Colonic mucosa (tissue), 4 donors: ENCODE results near the gene GMPPA. TPM values are rescaled to one million over a fixed set of nuclear protein-coding genes. Genes with fewer than 3 reads are reported as not detected.
A peak's percentile ranks its signal among the peaks of the same experiment; 100 is the strongest.

Source experiments
- DNase-seq: peaks from one replicate; pipeline ENCODE4 v3.0.0-alpha.2; 2020
- H3K27ac ChIP-seq: fragments of 200-600 bp; one replicate; pipeline ENCODE4 v1.8.0; 2021
- H3K27me3 ChIP-seq: fragments of 200-600 bp; one replicate; pipeline ENCODE4 v1.8.0; 2021
- H3K36me3 ChIP-seq: fragments of 200-600 bp; one replicate; pipeline ENCODE4 v1.8.0; 2021
- H3K4me1 ChIP-seq: fragments of 200-600 bp; one replicate; pipeline ENCODE4 v1.8.0; 2021; ENCODE audit warnings: mild to moderate bottlenecking
- H3K4me3 ChIP-seq: fragments of 200-600 bp; one replicate; pipeline ENCODE4 v1.8.0; 2021
- H3K9ac ChIP-seq, 2 donors: one replicate each; pipeline ENCODE4 v1.7.0; 2013; ENCODE audit warnings: control low read depth in 2 of 2, low read depth in 2 of 2, low read length in 2 of 2
- H3K9me3 ChIP-seq: fragments of 200-600 bp; one replicate; pipeline ENCODE4 v1.8.0; 2021
- CTCF ChIP-seq: fragments of 200-600 bp; IDR thresholded peaks from one replicate; pipeline ENCODE4 v1.8.0; 2022; ENCODE audit warnings: antibody characterized with exemption, mild to moderate bottlenecking
- intact Hi-C: fragments of 100-400 bp; cut with DNase I; formaldehyde crosslinking; loops from one replicate; pipeline ENCODE4 v1.14.1; 2022
- total RNA-seq, 2 donors: library from RNA; stranded (reverse); fragmentation: NEBNext Ultra II Directional in 1 of 2; extraction: Animal tissue kit (Norgen Biotek cat#: 25700) in 1 of 2; gene quantifications; one replicate each; pipeline ENCODE4 v1.2.1, GENCODE V29; 2021
- donor health status: healthy.
- donor health status: DM: no; HTN: no; CAD: no.
- donor health status: DM: no; HTN: no; CAD: no.

The GMPPA gene
- total RNA-seq, 2 donors from 2014 or later, result 49.7 to 86.1 TPM

GRCh38 chr2:219475278-219475677 is 23.4 kb upstream of the GMPPA start:
- H3K27me3 ChIP-seq, result no peaks in the 10 kb centered on the region
- DNase-seq, result no peak
- no peaks in the 10 kb centered on the region for H3K9me3 ChIP-seq
- H3K9ac ChIP-seq, result no peak overlapping the region
- no peak for TF ChIP-seq CTCF
- H3K4me3 ChIP-seq, result no peak overlapping the region
- no peak overlapping the region for H3K27ac ChIP-seq
- H3K36me3 ChIP-seq, result no peaks in the 10 kb centered on the region
- no peaks in the 10 kb centered on the region for H3K4me1 ChIP-seq
- intact Hi-C loops, result loop anchor here (5.0 kb wide), 1 partner anchor 73 kb away; no protein-coding TSS in a partner anchor

- no peaks in the 10 kb centered on the region for H3K27me3 ChIP-seq
- no peaks in the 10 kb centered on the region for H3K4me1 ChIP-seq
- H3K9me3 ChIP-seq, result no peaks in the 10 kb centered on the region
- no peak overlapping the region for H3K4me3 ChIP-seq
- TF ChIP-seq CTCF, result peak; percentile 76
- no peak overlapping the region for H3K9ac ChIP-seq
- intact Hi-C loops, result loop anchor here (2.0 to 5.0 kb wide), 2 partner anchors 53 to 74 kb away; no protein-coding TSS in a partner anchor
- DNase-seq, result peak; percentile 77
- H3K36me3 ChIP-seq, result no peaks in the 10 kb centered on the region
- no peak overlapping the region for H3K27ac ChIP-seq
Measured at GRCh38 chr2:219475697-219476651, 22.7 kb upstream of the GMPPA start.

GRCh38 chr2:219476652-219477151 is 22.0 kb upstream of the GMPPA start:
- Histone ChIP-seq H3K36me3 (no peaks in the 10 kb centered on the region), H3K9me3 (no peaks in the 10 kb centered on the region), H3K27ac (no peak overlapping the region), H3K27me3 (no peaks in the 10 kb centered on the region), H3K9ac (no peak overlapping the region), H3K4me1 (no peaks in the 10 kb centered on the region), H3K4me3 (no peak overlapping the region)
- TF ChIP-seq CTCF, result no peak
- intact Hi-C loops, result loop anchor here (2.0 to 5.0 kb wide), 2 partner anchors 52 to 74 kb away; no protein-coding TSS in a partner anchor
- DNase-seq, result no peak

- TF ChIP-seq CTCF, result no peak
- H3K4me1 ChIP-seq, result no peaks in the 10 kb centered on the region
- no peak for DNase-seq
- no peaks in the 10 kb centered on the region for H3K9me3 ChIP-seq
- H3K27me3 ChIP-seq, result no peaks in the 10 kb centered on the region
- no peaks in the 10 kb centered on the region for H3K36me3 ChIP-seq
- intact Hi-C loops, result loop anchor here (2.0 to 5.0 kb wide), 2 partner anchors 52 to 75 kb away; no protein-coding TSS in a partner anchor
- no peak overlapping the region for H3K9ac ChIP-seq
- no peak overlapping the region for H3K4me3 ChIP-seq
- no peak overlapping the region for H3K27ac ChIP-seq
Measured at GRCh38 chr2:219477179-219477578, 21.5 kb upstream of the GMPPA start.

GRCh38 chr2:219477815-219478214 is 20.9 kb upstream of the GMPPA start:
- DNase-seq, result no peak
- Histone ChIP-seq H3K9ac (no peak overlapping the region), H3K27ac (no peak overlapping the region), H3K9me3 (no peaks in the 10 kb centered on the region), H3K36me3 (no peaks in the 10 kb centered on the region), H3K27me3 (peaks cover 1% of the 10 kb centered on the region), H3K4me1 (no peaks in the 10 kb centered on the region), H3K4me3 (no peak overlapping the region)
- TF ChIP-seq CTCF, result no peak
- intact Hi-C loops, result loop anchor here (2.0 to 5.0 kb wide), 2 partner anchors 51 to 76 kb away; no protein-coding TSS in a partner anchor
